GM21619 (cell line): Measurements from ENCODE around the gene CYP2W1.
"Not testable (repeated sequence)": the region's sequence is repeated elsewhere in the genome, so short reads cannot be mapped to it uniquely, and the experiment has no call there.

Experiments
- ATAC-seq: cut with Tn5 transposase; IDR thresholded peaks from one replicate; pipeline ENCODE4 v1.9.1; 2021; ENCODE audit not compliant: unreplicated experiment

CYP2W1 gene

GRCh38 chr7:994592-995308 lies 11.8 kb downstream of the CYP2W1 start:
- no peak for ATAC-seq

- no peak for ATAC-seq
Measured at GRCh38 chr7:995571-995970, 12.6 kb downstream of the CYP2W1 start.

GRCh38 chr7:996079-996872 lies 13.3 kb downstream of the CYP2W1 start:
- ATAC-seq = no peak

GRCh38 chr7:997404-998395 lies 14.7 kb downstream of the CYP2W1 start:
- ATAC-seq = no peak

- no peak for ATAC-seq
Measured at GRCh38 chr7:999149-999879, 16.3 kb downstream of the CYP2W1 start.

- no peak for ATAC-seq
Measured at GRCh38 chr7:999941-1000935, 17.3 kb downstream of the CYP2W1 start.

GRCh38 chr7:1001069-1001770 lies 18.2 kb downstream of the CYP2W1 start:
- not testable (repeated sequence) for ATAC-seq

GRCh38 chr7:1002026-1002425 lies 19.0 kb downstream of the CYP2W1 start:
- not testable (repeated sequence) for ATAC-seq

- not testable (repeated sequence) for ATAC-seq
Measured at GRCh38 chr7:1002445-1002844, 19.5 kb downstream of the CYP2W1 start.

GRCh38 chr7:1004018-1004852 lies 21.3 kb downstream of the CYP2W1 start:
- no peak for ATAC-seq

- ATAC-seq = no peak
Measured at GRCh38 chr7:1005303-1005702, 22.3 kb downstream of the CYP2W1 start.

- ATAC-seq = no peak
Measured at GRCh38 chr7:1007901-1008300, 24.9 kb downstream of the CYP2W1 start.

- no peak for ATAC-seq
Measured at GRCh38 chr7:1008733-1009363, 25.9 kb downstream of the CYP2W1 start.

GRCh38 chr7:1009747-1010146 lies 26.8 kb downstream of the CYP2W1 start:
- ATAC-seq = no peak

GRCh38 chr7:1010226-1010625 lies 27.2 kb downstream of the CYP2W1 start:
- no peak for ATAC-seq

GRCh38 chr7:1011297-1012003 lies 28.5 kb downstream of the CYP2W1 start:
- no peak for ATAC-seq
